Endometrium (tissue), 2 donors: ENCODE data around the gene ACSL5.
"Not testable (repeated sequence)": the region's sequence is repeated elsewhere in the genome, so short reads cannot be mapped to it uniquely, and the experiment has no call there.

Experiments
- FAIRE-seq: peaks from 2 replicates; lab custom pipeline; 2012; peaks lifted over from hg19 to GRCh38; lab: Jason Lieb, UNC
- donor health status: control.
- donor health status: control.

The ACSL5 gene

DNA sequence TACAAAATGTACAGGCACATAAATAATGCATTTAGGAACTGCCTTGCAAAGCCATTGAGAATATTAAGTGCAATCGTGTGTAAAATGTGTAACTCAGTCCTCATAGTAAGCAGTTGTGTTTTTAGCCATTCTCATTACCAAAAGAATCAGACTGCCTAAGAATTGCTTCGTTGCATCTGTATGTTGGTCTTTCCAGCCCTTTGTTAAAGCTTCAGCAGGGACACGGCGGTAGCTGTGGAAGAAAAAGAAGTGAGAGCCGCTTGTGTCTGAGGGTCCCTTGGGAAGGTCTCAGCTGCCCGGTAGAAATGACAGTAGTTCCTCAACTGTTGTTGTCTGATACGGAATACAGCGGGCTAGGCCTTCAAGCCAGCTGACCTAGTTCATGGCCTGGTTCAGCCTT is 22.8 kb upstream of the ACSL5 start:
- FAIRE-seq: no peak

DNA sequence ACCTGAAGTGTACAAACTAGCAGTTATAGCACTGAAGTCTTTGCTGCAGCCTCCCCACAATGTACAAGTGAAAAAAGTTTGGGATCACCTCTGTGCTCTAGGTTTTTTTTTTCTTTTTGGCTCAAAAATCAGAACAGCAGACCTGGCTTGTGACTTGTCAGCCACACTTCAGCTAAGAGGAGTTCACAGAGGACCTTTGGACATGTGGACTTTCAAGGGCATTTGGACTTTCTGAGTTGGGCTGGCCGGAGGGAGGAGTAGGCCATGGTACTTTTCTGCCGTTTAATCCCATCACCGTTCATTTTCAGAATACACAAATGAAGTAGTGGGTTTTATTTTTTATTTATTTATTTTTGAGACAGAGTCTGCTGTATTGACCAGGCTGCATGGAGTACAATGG is 21.9 kb upstream of the ACSL5 start:
- no peak for FAIRE-seq

DNA sequence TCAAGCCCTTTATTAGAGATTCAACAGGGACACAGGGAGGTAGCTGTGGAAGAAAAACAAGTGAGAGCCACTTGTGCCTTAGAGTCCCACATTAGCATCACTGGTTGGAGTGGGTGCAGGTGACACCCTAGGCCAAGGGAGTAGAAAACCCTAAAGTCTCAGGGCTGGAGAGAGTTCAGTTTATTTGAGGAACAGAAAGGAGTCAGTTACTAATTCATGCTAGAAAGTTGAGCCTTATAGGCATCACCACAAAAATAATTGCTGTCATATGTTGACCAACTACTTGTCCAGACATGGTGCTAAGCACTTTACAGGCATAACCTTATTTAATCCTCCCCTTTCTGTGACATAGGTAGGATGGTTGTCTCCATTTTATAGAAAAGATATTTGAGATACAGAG is 20.9 kb upstream of the ACSL5 start:
- FAIRE-seq: no peak

DNA sequence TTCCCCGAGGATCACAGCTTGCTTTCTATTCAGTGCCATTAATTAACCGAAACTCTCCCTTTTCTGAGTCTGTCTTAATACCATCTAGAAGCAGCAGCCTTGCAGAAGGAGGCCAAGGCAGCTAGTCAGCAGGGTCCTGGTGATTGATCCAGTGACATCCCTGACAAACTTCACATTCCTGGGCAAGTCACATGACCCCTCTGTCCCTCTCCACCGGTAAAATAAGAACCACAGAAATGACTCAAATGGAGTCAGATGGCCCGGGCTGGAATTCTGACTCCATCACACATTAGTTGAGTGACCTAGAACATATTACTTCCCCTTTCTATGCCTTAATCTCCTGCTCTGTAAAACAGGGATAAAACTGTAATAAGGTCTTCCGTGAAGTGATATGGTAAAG is 17.2 kb upstream of the ACSL5 start:
- FAIRE-seq: no peak

GRCh38 chr10:112359606-112360307 is 14.2 kb upstream of the ACSL5 start:
- FAIRE-seq: no peak

DNA sequence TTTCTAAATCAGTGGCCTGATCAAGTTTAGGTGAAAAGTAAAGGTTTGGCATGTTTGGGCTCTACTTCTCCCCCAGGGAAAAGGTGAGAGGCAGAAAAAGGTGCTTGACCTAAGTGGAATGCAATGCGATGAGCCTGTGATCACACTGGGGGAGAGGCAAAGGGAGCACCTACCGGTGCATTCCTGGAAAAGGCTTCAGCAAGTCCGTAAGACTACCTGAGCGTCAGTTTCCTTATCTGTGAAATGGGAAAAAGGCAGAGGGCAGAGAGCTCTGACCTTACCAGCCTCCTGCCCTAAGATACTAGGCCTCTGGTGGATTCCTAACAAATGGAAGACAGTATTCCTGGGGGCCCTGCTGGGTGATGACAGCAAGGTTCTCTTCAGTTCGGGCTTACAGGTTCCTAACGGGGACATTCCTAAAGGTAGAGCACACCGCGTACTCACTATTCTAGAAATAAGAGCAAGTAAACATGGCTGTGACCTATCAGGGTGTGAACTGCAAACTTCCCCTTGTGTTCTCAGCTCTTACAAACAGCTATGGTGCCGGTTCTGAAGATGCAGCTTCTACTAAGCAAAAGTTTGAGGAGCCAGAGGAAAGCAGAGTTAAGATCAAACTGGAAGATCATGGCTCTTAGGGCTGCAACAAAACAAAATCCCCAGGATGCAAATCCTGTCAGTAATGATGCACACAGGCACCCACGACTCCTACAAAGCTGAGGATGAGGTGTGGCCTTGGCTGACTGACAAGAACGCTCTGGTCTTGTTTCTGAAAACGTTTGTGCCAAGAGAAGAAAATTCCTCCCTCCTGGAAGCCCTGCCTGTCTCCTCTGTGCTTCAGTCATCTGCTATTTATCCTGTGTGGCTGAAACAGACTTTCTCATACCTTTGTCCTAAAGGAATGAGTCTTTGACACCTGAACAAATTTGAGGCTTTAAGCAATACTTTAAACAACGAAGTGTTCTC is 13.3 kb upstream of the ACSL5 start:
- FAIRE-seq: no peak

GRCh38 chr10:112361951-112362751 is 11.8 kb upstream of the ACSL5 start:
- no peak for FAIRE-seq

- no peak for FAIRE-seq
Observed at GRCh38 chr10:112362833-112363232, 11.1 kb upstream of the ACSL5 start.

DNA sequence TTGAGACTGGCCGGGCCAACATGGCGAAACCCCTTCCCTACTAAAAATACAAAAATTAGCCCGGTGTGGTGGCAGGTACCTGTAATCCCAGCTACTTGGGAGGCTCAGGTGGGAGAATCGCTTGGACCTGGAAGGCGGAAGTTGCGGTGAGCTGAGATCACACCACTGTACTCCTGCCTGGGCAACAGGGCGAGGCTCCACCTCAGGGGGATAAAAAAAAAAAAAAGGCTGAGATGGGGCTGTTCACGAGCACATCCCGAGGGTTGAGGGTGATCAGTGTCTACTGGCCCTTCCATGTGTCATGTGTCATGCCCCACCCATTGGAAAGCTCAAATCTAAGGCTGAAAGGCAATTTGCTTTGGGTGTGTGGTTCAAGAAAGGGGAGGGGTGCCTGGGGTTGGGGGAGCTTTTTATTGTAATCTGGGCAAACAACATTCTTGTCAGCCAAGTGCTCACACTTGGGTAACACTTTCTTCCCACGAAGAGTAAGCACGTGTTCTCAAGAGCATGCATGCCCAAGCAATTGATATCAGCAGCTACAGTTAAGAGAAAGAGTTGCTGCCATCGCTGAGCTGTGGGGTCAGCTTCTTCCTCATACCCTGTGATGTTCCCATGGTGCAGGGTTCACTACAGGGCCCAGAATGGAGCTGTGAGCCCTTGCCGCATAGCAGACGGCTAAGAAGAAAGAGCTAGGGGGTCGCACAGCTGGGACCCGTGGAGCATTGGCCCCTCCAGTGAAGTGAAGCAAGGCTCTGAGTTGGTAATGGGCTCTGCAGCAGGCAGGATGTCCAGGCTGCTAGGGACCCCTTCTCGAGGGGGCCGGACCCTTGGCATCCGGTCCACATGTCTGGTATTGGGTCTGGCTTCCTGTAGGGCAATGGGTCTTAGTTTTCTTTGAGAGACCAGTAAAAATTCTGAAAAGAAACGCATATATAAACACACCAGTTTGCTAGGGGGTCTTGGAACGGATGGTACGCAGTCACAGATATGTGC is 9.9 kb upstream of the ACSL5 start:
- no peak for FAIRE-seq

GRCh38 chr10:112365014-112365432 is 8.9 kb upstream of the ACSL5 start:
- no peak for FAIRE-seq

DNA sequence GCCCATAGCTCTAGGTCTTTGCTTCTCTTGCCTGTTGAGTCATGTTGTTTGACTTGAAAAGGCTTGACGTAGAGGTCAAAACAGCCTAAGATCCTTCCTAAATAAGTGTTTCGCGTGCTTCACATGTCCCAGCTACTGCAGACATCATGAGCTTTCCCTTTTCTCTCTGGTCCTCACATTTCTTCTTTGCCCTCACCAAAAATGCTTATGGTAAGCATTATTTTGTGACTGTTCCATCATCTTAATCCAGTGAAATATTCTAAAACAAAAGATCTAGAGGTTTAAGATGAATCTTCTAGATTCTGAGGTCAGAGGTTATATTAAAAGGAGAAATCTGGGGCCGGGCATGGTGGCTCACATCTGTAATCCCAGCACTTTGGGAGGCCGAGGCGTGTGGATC is 8.5 kb upstream of the ACSL5 start:
- no peak for FAIRE-seq

- FAIRE-seq: no peak
Observed at GRCh38 chr10:112366992-112367391, 6.9 kb upstream of the ACSL5 start.

DNA sequence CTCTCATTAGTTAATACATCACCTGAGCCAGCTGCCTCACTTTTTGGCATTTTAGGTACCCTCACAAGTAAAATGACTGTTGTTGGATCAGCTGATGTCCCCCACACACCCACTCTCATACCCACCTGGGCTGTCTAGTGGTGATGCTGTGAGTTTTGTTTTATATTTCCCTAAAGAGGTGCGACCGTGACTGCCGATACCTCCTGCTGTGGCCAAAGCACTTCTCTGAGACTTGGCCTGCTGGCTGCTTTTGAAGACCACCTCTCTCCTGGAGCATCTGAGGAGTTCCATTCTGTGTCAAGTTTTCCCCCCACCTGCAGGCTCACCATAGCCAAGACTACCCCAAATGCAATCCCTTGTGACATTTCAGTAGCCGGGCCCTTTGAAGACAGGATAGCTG is 6.4 kb upstream of the ACSL5 start:
- FAIRE-seq: no peak

DNA sequence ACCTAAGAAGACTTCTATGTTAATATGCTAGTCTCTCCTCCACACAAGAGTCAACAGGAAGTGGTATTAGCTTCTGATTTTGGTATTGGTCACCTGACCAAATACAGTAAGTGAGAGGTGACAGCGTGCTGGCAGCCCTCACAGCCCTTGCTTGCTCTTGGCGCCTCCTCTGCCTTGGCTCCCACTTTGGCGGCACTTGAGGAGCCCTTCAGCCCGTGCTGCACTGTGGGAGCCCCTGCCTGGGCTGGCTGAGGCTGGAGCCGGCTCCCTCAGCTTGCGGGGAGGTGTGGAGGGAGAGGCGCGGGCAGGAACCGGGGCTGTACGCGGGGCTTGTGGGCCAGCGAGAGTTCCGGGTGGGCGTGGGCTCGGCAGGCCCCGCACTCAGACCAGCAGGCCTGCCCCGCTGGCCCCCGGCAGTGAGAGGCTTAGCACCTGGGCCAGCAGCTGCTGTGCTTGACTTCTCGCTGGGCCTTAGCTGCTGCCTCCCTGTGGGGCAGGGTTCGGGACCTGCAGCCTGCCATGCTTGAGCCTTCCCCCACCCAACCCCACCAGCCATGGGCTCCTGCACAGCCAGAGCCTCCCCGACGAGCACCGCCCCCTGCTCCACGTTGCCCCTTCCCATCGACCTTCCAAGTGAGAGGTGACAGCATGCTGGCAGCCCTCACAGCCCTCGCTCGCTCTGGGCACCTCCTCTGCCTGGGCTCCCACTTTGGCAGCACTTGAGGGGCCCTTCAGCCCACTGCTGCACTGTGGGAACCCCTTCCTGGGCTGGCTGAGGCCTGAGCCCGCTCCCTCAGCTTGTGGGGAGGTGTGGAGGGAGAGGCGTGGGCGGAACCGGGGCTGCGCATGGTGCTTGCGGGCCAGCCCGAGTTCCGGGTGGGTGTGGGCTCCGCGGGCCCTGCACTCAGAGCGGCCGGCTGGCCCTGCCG is 4.2 kb upstream of the ACSL5 start:
- FAIRE-seq: no peak

- FAIRE-seq: no peak
Observed at GRCh38 chr10:112370424-112370819, 3.5 kb upstream of the ACSL5 start.

GRCh38 chr10:112371326-112371725 is 2.6 kb upstream of the ACSL5 start:
- not testable (repeated sequence) for FAIRE-seq

GRCh38 chr10:112372182-112372810 is 1.6 kb upstream of the ACSL5 start:
- not testable (repeated sequence) for FAIRE-seq

GRCh38 chr10:112374724-112375541 is 1.0 kb downstream of the ACSL5 start:
- no peak for FAIRE-seq
